GM19193 (cell line): ENCODE measurements around the gene RB1.

Experiments used
- POLR2A ChIP-seq: IDR thresholded peaks from 4 replicates; pipeline ENCODE4 v1.6.1; 2011; ENCODE audit not compliant: insufficient read depth, insufficient read length; ENCODE audit errors: extremely low read depth

RB1 gene

GRCh38 chr13:48405875-48406274 is 102.3 kb downstream of the RB1 start:
- TF ChIP-seq POLR2A = no peak

DNA sequence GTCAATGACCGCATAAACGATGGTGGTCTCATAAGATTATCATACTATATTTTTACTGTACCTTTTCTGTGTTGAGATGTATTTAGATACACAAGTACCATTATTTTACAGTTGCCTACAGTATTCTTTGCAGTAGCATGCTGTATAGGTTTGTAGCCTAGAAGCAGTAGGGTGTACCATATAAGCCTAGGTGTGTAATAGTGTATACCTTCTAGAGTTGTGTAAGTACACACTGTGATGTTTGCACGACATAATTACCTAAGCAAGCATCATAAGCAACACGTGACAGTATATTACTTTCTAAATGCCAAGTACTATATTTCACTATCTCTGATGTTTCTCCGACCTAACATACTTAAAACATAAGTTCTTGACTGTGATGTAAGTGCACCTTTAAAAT is 106.6 kb downstream of the RB1 start:
- TF ChIP-seq POLR2A = no peak

DNA sequence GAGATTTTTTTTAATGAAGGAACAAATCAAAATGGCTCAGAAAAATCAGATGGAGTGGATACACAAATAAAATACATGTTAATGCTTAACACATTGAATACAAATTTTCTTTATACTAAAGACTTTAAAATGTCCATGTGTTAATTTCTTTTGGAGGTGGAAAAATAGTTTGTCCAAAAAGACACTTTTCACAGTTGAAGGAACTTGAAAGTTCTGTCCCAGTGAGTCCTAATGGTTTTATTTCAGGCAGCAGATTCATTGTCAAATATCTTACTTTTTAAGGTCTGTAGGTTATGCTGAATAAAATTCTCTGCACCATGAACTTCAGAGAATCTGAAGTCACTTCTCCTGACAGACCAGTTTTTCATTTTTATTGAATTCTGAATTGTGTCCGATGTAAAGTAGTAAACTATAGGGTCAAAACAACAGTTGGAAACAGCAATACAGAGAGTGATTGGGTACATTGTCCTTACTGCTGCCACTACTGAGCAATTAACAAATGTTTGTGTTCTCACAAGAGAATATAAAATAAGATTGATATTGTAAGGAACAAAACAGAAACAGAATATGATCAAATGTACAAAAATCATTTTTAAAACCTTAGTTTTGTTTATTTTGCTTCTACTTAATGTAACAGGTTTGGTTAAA is 107.7 kb downstream of the RB1 start:
- no peak for TF ChIP-seq POLR2A

DNA sequence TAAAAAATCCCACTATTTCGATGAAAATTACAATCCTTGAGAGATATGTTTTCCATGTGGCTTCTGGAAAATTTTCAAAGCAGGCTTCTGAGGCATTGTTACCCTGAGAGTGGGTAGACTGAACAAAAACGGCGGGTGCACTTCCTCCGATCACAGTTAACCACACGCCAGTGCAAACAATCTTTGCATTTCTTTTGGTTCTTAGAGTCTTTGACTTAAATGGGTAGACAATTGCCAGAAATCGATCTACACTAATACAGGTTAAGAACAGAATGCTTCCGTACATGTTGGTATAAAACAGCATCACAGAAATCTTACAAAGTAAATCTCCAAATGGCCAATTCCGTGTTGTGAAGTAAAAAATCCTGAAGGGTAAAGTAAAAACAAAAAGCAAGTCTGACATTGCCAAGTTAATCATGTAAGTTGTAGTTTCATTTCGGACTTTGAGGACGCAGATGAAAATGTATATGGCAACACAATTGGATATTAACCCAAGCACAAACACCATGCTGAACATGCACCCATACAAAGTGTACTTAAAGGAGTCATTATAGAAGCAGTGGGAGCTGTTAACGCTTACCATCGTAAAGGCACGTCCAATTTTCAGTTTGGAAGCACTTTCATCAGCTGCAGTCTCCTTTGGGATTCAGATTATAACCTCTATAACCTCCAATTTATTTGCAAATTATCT is 108.4 kb downstream of the RB1 start:
- no peak for TF ChIP-seq POLR2A

DNA sequence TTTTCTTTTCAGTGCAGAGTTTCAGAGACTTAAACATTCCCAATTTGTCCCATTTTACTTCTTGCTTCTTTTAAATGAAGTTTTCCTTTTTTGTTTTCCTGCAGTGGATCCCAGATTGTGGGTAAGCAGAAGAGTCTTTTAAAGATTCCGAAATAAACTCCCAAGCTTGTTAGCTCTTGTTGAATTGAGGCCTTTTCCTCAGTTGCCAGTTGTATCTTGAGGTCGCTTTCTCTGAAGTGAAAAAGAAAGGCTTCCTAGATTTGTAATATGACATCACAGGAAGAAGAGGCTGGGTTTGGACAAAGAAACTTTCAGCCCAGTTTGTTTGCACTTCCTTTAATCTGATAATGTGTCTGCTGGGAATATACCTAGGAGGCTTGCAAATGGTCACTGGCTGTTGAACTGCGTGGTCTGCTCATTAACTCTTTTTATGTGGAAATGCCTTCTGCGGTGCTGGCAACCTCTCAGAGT is 109.4 kb downstream of the RB1 start, which contains the start of gene LPAR6:
Gene LPAR6, minus strand, starts transcription at position 233 of the 471 bp plus-strand sequence. CDS start 690 bp downstream, outside the sequence.
- TF ChIP-seq POLR2A = no peak

- TF ChIP-seq POLR2A = no peak
These were observed 111.0 kb downstream of the RB1 start for GRCh38 chr13:48414501-48414900.

- no peak for TF ChIP-seq POLR2A
These were observed 112.0 kb downstream of the RB1 start for GRCh38 chr13:48415516-48415915.

- TF ChIP-seq POLR2A = no peak
These were observed 120.7 kb downstream of the RB1 start for GRCh38 chr13:48424212-48424611.

DNA sequence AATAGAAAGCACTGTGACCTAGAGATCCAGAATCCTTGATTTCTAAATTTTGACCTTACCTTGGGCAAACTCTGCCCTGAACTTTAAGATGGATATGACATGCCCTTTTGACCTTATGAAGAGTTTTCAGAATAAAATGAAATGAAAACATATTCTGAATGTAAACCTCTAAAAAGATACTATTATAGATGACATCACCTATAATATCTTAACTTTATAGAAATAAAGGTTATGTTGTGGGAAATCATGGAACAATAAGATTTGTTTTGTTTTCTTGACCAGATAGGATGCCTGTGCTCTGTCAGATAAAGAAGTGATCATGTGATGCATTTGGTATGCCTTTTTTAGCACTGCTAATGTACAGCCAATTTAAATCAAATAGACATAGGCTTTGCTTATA is 122.5 kb downstream of the RB1 start:
- no peak for TF ChIP-seq POLR2A

DNA sequence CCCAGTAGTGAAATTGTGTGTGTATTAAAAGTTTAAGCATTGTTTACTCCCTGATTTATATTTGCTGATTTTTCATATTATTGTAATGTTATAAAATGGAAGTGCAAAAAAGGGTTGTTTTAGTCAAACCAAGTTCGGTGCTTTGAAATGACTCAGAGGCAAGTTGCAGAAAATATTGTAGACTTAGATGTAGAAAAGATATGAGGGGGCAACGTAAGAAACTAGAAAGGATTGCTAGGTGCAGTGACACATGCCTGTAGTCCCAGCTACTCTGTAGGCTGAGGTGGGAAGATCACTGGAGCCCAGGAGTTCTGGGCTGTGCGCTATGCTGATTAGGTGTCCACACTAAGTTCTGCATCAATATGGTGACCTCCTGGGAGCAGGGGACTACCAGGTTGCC is 125.5 kb downstream of the RB1 start:
- no peak for TF ChIP-seq POLR2A

GRCh38 chr13:48429886-48430285 is 126.3 kb downstream of the RB1 start:
- no peak for TF ChIP-seq POLR2A

- no peak for TF ChIP-seq POLR2A
These were observed 127.9 kb downstream of the RB1 start for GRCh38 chr13:48431431-48431830.

DNA sequence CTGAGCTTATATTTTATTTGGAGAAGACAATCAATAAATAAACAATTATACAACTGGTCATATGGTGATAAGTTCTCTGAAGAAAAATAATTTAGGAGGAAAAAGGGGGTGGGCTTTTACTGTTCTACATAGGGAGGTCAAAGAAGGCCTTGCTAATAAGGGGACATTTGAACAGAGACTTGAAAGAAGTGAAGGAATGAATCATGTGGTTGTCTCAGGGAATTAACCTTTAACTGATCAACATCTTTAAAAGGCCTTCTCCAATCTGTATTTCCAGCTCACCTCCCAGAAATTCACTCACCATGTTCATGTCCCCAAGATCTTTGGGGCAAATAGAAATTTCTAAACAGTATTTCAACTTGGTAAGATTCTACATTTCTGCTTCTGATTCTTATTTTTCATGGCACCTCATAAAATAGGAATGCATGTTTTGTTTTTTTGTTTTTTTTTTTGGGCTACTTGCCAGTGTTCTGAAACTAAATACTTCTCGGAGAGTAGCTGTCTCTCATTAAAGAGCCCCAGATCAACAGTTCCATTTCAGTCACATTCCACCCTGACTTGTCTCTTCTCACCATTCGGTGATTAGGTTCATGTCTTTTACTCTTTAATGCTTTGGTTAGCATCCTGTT is 128.6 kb downstream of the RB1 start:
- TF ChIP-seq POLR2A = no peak

- no peak for TF ChIP-seq POLR2A
These were observed 130.6 kb downstream of the RB1 start for GRCh38 chr13:48434200-48434599.

GRCh38 chr13:48436661-48437288 is 133.2 kb downstream of the RB1 start:
- TF ChIP-seq POLR2A = no peak
